ENCODE results near the gene UGDH.
"Not testable (repeated sequence)": the region's sequence is repeated elsewhere in the genome, so short reads cannot be mapped to it uniquely, and the experiment has no call there.

UGDH gene

GRCh38 chr4:39527296-39528060, at the start of gene UGDH:
Gene UGDH (minus strand): TSS chr4:39527439. CDS start chr4:39521512, 5,927 bp downstream.
- DNase-seq: peak; percentile 88

GRCh38 chr4:39574946-39575345, 47.7 kb upstream of the UGDH start:
- DNase-seq: no peak

GRCh38 chr4:39571504-39571903, 44.3 kb upstream of the UGDH start:
- DNase-seq: no peak

- DNase-seq: no peak
These were observed 43.8 kb upstream of the UGDH start for GRCh38 chr4:39571054-39571453.

DNA sequence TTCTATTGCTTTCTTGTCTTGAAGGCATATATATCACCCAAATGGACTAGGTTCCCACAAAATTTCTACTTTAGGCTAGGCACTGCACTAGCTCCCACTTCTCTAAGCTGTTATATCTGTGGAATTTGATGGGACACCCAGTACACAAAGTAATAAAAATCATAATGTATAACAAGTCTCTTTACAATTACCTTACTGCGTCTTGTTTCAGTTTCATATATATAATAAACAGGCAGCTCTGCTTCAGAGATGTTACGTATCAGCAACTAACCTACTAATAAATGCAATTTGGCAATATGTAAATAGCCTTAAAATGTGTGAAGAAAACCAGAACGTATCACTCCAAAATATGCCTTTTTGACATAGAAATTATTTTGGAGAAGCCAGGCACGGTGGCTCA, 42.0 kb upstream of the UGDH start:
- DNase-seq: no peak

GRCh38 chr4:39568805-39569204, 41.6 kb upstream of the UGDH start:
- no peak for DNase-seq

DNA sequence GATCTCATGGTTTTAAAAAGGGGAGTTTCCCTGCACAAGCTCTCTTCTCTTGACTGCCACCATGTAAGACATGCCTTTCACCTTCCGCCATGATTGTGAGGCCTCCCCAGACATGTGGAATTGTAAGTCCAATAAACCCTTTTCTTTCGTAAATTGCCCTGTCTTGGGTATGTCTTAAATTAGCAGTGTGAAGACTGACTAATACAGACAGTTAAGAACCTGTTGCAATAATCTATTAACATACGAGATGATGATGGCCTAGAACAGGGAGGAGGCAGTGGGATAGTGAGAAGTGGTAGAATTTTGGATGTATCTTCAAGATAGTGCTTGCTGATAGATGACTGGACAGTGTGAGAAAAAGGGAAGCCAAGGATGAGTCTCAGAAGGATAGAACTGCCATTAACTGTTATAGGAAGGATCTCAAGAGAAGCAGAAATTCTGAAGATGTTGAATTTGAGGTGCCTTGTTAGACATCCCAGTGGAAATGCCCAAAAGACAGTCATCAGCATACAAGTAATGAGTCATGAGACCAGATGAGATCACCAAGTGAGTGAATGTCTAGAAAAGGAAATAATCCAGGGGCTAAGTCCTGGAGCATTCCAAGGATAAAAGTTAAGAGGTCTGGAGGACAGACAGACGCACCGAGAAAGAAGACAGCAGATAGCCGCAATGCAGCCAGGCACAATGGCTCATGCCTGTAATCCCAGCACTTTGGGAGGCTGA, 38.8 kb upstream of the UGDH start:
- DNase-seq: no peak

DNA sequence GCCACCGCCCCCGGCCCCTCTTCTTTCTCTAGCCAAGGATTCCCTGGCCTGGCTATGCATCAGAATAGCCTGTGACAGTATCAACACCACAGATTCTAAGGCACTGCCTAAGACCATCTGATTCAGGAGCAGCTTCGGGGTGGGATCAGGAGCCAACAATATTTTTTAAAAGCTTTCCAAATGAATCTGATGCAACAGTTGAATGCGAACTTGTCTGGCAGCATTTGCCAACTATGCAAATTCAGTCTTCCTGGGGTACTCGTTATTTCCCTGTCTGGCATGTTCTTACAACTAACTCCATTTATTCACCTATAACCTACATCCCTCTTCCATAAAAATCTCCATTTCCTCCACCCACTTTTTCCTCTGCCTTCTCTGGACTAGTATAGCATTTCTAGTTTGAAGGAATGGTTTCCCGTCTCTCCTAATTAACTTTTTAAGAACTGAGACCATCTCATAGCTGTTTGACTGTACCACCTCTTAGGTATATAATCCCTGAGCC, 36.2 kb upstream of the UGDH start:
- no peak for DNase-seq

DNA sequence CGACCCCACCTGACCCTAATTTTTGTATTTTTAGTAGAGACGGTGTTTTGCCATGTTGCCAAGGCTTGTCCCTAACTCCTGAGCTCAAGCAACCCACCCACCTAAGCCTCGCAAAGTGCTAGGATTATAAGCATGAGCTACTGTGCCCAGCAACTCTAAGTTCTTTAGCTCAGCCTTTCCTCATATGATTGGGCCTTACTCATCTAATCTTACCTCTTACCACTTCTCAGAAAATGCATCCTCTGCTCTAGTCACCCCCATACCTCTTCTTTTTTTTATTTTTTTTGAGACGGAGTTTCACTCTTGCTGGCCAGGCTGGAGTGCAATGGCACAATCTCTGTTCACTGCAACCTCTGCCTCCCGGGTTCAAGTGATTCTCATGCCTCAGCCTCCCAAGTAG, 35.6 kb upstream of the UGDH start:
- no peak for DNase-seq

- no peak for DNase-seq
These were observed 32.4 kb upstream of the UGDH start for GRCh38 chr4:39559626-39560025.

GRCh38 chr4:39555472-39555871, 28.2 kb upstream of the UGDH start:
- no peak for DNase-seq

DNA sequence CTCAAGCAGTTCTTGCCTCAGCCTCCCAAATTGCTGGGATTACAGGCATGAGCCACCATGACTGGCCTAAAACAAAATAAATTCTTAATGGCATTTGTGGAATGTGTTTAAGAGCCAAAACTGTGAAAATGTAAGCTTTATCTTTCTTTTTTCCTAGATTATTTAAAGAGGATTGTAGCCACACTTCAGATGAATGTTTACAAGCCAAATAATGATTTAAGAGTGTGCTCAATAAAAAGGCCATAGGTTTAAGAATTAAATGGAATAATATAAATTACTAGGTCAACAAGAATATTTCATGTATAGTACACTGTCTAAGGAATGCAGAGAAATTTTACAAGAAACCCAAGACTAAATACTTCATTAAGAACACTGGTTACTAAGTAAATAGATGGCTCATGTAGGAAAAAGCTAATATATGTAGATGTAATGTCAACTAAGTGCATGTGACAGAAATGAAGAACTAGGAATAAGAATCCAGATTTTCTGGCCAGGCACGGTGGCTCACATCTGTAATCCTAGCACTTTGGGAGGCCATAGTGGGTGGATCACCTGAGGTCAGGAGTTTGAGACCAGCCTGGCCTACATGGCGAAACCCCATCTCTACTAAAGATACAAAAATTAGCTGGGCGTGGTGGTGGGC, 21.3 kb upstream of the UGDH start:
- no peak for DNase-seq

DNA sequence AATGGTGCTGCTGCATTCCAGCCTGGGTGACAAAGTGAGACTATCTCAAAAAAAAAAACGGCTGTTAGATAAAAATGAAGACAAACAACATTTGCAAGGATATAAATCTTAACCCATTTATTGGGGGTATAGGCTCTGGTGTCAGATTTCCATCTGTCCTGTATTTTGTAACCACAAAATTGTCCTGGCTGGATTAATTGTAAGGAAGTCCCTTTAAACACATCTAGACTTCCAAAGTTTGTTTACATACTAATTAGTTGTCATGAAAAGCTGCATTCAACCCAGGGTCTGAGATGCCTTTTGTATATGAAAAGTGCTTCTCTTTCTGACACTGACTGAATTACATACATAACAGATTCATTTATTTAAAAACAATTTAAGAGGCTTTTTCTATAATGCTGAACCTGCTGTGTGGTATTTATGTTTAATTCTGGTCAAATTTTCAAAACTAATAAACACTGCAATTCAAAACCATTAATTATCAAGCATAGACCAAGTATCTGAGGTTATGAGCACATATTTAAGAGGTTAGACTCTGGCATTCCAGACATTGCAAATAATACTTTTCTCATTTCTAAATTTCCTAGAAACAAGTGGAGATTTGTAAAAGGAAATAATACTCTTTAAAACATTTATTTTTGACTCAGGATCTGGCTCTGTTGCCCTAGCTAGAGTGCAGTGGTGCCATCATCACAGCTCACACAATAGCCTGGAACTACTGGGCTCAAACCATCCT, 17.5 kb upstream of the UGDH start:
- no peak for DNase-seq

- DNase-seq: not testable (repeated sequence)
These were observed 16.8 kb upstream of the UGDH start for GRCh38 chr4:39544080-39544479.

GRCh38 chr4:39543034-39543433, 15.8 kb upstream of the UGDH start:
- DNase-seq: no peak

GRCh38 chr4:39542611-39543012, 15.4 kb upstream of the UGDH start:
- no peak for DNase-seq

DNA sequence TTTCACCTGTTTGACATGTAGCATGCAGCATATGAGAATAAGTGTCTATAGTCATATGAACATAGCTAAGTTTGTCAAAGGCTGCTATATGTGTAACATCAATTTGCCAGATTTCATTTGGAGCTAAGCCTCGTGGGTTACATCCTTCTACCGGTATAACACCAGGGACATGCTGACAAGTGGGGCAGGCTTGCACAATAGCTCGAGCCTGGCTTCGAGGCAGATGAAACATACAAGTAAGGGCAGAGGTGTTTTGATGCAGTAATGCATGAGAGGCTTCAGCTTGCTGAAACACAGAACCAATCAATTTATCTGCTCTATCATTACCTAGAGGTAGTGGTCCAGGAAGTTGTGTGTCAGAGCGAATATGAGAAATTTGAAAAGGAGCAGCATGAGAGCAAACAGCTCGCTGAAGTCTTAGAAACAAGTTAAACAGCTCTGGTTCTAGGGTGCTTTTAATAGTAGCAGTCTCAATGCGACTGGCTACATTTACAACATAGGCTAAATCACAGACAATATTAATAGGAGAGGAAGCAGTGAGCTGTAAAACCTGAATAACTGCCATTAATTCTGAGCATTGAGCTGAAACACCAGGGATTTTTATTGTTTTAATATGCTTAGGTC, 14.9 kb upstream of the UGDH start:
- no peak for DNase-seq

DNA sequence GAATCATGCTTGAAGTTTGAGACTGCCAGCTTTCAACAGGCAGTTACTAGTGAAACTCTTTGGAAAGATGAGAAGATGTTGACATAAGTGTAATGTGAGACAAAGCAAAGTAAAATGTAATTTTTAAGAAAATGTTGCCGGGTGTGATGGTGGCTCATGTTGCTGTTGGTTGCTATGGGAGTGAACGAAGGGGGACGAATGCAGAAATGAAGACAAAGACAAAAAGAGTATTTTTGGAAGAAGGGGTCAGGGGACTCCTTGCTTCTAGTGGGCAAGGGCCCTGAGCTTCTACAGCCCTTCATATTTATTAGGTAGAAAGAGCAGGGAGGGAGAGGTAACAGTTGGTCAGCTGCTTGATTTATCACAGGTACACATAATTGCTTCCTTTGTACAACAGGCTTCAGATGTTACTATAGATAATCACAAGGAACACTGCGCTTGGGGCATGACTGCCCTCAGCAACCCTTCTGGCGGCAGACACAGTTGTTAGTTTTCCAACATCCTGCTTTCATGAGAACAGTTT, 11.9 kb upstream of the UGDH start:
- no peak for DNase-seq

DNA sequence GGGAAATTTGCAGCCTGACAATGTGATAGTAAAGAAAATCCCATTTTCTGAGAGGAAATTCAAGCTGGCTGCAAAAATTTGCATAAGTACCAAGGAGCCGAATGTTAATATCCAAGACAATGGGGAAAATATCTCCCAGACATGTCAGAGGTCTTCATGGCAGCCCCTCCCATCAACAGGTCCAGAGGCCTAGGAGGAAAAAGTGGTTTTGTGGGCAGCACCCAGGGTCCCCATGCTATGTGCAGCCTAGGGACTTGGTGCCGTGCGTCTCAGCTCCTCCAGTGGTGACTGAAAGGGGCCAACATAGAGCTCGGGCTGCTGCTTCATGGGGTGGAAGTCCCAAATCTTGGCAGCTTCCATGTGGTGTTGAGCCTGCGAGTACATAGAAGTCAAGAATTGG, 6.3 kb upstream of the UGDH start:
- DNase-seq: no peak

DNA sequence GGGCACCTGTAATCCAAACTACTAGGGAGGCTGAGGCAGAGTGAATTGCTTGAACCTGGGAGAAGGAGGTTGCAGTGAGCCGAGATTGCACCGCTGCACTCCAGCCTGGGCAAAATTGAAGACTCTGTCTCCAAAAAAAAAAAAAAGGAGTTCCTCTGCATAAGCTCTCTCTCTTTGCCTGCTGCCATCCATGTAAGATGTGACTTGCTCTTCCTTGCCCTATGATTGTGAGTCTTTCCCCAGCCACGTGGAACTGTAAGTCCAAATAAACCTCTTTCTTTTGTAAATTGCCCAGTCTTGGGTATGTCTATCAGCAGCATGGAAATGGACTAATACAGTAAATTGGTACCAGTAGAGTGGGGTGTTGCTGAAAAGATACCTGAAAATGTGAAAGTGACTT, 5.0 kb upstream of the UGDH start:
- not testable (repeated sequence) for DNase-seq

DNA sequence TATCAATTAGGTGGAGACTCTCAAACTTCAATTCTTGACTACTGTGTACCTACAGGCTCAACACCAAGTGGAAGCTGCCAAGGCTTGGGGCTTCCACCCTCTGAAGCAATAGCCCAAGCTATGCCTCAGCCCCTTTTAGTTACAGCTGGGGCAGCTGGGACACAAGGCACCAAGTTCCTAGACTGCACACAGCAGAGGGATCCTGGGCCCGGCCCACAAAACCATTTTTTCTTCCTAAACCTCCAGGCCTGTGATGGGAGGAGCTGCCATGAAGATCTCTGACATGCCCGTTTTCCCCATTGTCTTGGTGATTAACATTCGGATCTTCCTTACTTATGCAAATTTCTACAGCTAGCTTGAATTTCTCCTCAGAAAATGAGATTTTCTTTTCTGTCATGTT, 3.4 kb upstream of the UGDH start:
- DNase-seq: no peak

DNA sequence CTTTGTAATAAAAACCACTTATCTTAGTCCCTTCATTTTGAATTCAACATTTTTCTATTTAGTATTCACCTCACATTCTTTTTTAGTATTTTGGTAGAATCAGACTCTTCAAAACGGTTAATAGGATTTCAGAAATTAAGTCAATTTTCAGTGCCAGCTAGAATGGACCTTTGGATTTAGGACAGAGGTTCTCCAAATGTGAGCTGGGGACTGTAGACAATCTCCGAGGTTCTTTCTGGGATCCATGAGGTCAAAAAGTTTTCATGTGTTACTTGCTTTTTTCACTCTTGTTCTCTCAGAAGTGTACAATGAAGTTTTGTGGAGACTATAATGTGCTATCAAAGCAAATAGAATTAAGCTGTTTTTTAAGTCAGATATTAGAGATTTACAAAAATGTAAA, 2.3 kb upstream of the UGDH start:
- DNase-seq: no peak

Data from stimulated activated CD4-positive, alpha-beta T cell treated with anti-CD3 and anti-CD28 coated beads, Interleukin-2, amount 100 ng/mL, for 48 hours (primary cell).